ENCODE results near the gene HSPBAP1. TPM values are rescaled to one million over a fixed set of nuclear protein-coding genes. Genes with fewer than 3 reads are reported as not detected.

HSPBAP1 gene
- total RNA-seq, 1 experiment from 2014 or later = 9.8 TPM

- TF ChIP-seq CTCF (conservative IDR thresholded peaks at IDR 0.05) = no peak
- Histone ChIP-seq H2BK5ac (ENCODE audit: insufficient read length, low read length) (no peak overlapping the region), H4K5ac (ENCODE audit: insufficient read length, low read depth, low read length) (no peak overlapping the region), H3K23ac (ENCODE audit: insufficient read length, low read depth, low read length) (no peak overlapping the region), H2BK15ac (ENCODE audit: low read depth, low read length) (no peak overlapping the region), H4K20me1 (ENCODE audit: control insufficient read depth, insufficient read depth, insufficient read length) (no peaks in the 10 kb centered on the region), H3K4me2 (ENCODE audit: insufficient read depth, insufficient read length, low read length) (no peak overlapping the region), H4K8ac (replicated peaks; ENCODE audit: insufficient read length, low read depth, low read length) (no peak overlapping the region), H3K14ac (ENCODE audit: insufficient read depth, low read length) (no peak overlapping the region), H3K18ac (ENCODE audit: insufficient read length, low read depth, low read length) (no peak overlapping the region), H3K56ac (ENCODE audit: insufficient read length, low read depth, low read length) (no peak overlapping the region), H3K27me3 (ENCODE audit: insufficient read depth, low read length) (no peaks in the 10 kb centered on the region), H2AK5ac (ENCODE audit: insufficient read length, low read length) (no peak overlapping the region), H3K27ac (ENCODE audit: insufficient read length, low read depth, low read length) (no peak overlapping the region), H3K4me1 (ENCODE audit: insufficient read depth, low read length) (no peaks in the 10 kb centered on the region), H3T11ph (ENCODE audit: low read length) (no peak overlapping the region), H2BK120ac (ENCODE audit: low read depth, low read length, poor library complexity, severe bottlenecking) (no peak overlapping the region), H3K4ac (ENCODE audit: low read depth, low read length) (no peak overlapping the region), H3K79me1 (ENCODE audit: insufficient read depth, low read depth, low read length, poor library complexity, severe bottlenecking) (no peaks in the 10 kb centered on the region), H2BK20ac (ENCODE audit: low read depth, low read length, poor library complexity, severe bottlenecking) (no peak overlapping the region), H4K91ac (ENCODE audit: insufficient read length, low read depth, low read length) (no peak overlapping the region), H3K23me2 (ENCODE audit: insufficient read length, low read depth, low read length, poor library complexity, severe bottlenecking) (no peaks in the 10 kb centered on the region), H2AFZ (ENCODE audit: low read length) (no peak overlapping the region), H3K79me2 (ENCODE audit: insufficient read depth, low read length) (no peaks in the 10 kb centered on the region), H3K9me3 (ENCODE audit: control insufficient read depth, low read depth, low read length) (no peaks in the 10 kb centered on the region), H2BK12ac (ENCODE audit: insufficient read length, low read depth, low read length) (no peak overlapping the region), H3K9ac (ENCODE audit: extremely low read depth, insufficient read length, low read length) (no peak overlapping the region)
- Mint-ChIP-seq H3K4me1 (no peaks in the 10 kb centered on the region), H3K4me3 (no peak overlapping the region), H3K27me3 (ENCODE audit: low read depth) (no peaks in the 10 kb centered on the region), H3K36me3 (ENCODE audit: insufficient read depth in 1 of 3, low read depth in 3 of 3) (peaks cover 0 to 10% (median 0%) of the 10 kb centered on the region in 3 experiments; a peak in 2 of 7 replicates), H3K9me3 (no peaks in the 10 kb centered on the region), H3K27ac (no peak overlapping the region)
- no peak for DNase-seq
- no CpG with 5 or more reads among the region's 2 CpGs for WGBS (ENCODE audit: extremely low coverage, insufficient read length, low lambda C conversion rate)
Measured at GRCh38 chr3:122697952-122698620, 95.5 kb downstream of the HSPBAP1 start.

Measured in H9 (cell line).